Activated CD8-positive, alpha-beta memory T cell treated with anti-CD3 and anti-CD28 coated beads for 4 hours (primary cell): Measurements from ENCODE around the gene TMX2.
A peak's percentile ranks its signal among the peaks of the same experiment; 100 is the strongest.
"Not testable (repeated sequence)": the region's sequence is repeated elsewhere in the genome, so short reads cannot be mapped to it uniquely, and the experiment has no call there.

ENCODE experiments used
- DNase-seq, 2 donors: peaks; one replicate each; pipeline ENCODE4 v3.0.0-alpha.2; 2020; ENCODE audit warnings: low read depth in 2 of 2

The TMX2 gene

GRCh38 chr11:57713835-57714234, 1.4 kb downstream of the TMX2 start:
- DNase-seq, result no peak

GRCh38 chr11:57716726-57717125, 4.3 kb downstream of the TMX2 start:
- not testable (repeated sequence) for DNase-seq

GRCh38 chr11:57727185-57727584, 14.8 kb downstream of the TMX2 start:
- no peak for DNase-seq

- no peak for DNase-seq
These were observed 16.4 kb downstream of the TMX2 start for GRCh38 chr11:57728829-57729228.

GRCh38 chr11:57729479-57729878, 17.1 kb downstream of the TMX2 start:
- no peak for DNase-seq

- no peak for DNase-seq
These were observed 20.3 kb downstream of the TMX2 start for GRCh38 chr11:57732661-57733060.

- DNase-seq, result no peak
These were observed 23.4 kb downstream of the TMX2 start for GRCh38 chr11:57735619-57736298.

DNA sequence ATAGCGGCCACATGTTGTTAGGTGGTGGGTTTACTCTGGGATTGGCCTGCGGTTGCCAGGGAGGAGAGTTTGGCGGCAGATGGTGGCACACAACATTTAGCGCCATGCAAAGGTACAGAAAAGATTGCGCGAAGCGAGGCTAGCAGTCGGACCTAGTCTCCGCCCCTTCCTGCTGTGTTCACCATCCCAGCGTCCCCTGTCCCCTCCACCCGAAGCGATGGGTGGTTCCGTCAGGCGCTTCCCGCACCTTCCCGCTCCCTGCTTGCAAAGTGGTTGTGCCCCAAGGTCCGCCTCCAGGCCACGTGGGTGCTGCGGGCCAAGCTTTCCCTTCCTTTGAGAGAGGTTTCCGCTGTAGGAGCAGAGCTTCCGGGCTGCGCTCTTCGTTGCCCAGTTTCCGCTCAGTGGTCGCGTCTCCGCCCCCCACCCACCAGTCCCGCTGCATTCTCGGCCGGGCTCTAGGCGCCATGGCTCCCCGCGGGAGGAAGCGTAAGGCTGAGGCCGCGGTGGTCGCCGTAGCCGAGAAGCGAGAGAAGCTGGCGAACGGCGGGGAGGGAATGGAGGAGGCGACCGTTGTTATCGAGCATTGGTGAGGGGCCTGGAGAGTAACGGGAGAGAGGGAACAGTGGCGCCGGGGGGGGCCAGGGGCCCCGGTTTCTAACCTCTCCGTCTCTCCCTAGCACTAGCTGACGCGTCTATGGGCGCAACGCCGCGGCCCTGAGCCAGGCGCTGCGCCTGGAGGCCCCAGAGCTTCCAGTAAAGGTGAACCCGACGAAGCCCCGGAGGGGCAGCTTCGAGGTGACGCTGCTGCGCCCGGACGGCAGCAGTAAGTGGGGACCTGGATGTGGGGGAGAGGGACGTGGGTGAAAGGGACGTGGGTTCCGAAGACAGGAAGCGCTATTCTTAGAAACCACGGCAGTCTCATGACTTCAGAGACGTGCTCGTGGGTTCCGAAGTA, 29.0 kb downstream of the TMX2 start, which contains the start of gene SELENOH:
Gene SELENOH, plus strand, starts transcription at position 360 of the 955 bp plus-strand sequence. Its CDS starts 105 bp downstream, at position 465.
- peak; percentile 84 to 88 for DNase-seq

DNA sequence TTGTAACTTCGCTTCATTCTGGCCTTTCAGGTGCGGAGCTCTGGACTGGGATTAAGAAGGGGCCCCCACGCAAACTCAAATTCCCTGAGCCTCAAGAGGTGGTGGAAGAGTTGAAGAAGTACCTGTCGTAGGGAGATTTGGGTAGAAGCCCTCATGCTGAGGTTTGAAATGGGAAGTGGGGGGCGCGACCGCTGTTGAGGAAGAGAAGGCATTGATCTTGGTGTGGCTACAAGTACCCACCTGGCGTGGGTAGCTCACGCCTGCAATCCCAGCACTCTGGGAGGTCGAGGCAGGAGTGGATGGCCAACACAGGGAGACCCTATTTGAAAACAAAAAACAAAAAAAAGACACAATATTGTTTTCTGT, 29.7 kb downstream of the TMX2 start:
- DNase-seq, result no peak

DNA sequence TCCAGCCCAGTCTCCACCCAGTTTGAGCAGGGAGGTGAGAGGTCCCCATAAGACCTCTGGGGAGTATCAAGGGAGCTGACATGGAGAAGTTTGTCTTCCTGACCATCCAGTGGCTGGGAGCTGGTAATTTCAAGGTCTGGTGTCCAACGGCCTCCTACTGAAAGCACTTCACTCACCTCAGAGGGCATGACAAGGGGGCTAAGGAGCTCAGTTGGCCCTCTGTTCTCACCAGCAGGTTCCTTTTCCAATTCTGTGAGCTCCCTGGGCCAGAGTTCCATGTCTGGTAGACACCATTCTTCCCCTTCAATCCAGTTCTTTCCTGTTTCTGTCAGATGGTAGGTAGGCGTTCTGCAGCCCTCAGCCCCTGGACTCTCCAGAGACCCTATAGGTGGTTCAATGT, 32.0 kb downstream of the TMX2 start:
- DNase-seq, result no peak

GRCh38 chr11:57745206-57745605, 32.8 kb downstream of the TMX2 start:
- no peak for DNase-seq

DNA sequence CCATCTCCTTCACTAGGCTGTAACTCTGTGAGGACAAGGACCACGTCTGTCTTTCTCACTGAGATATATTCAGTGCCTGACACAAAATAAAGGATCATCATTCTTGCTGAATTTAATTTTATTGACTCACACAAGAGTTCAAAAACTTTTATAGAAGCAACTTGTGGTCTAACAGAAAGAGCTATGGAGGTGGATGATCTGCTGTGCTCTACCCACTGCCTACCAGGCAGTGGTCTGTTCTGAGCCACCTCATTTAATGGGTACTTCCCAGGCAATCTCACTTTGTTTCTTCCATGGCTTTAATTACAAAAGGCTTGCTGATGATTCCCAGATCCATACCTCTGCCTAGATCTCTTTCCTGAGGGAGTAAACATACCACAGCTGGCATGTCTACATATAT, 34.5 kb downstream of the TMX2 start:
- DNase-seq, result no peak

DNA sequence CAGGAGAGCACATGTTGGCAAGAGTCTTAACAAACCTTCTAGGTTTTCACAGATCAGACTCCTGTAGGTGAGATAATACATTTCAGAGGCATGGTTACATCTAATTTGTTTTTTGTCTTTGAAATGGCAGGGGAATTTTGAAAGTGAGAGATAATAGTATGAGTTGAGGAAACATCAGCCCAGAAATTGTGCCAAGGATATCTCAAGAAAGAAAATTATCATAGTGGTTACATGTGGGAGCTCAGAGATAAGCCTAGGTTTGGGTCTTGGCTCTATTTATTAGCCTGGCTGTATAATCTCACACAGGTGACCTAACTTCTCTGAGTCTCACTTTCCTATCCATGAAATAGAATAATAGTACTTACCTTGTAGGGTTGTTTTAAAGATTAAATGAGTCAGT, 38.8 kb downstream of the TMX2 start:
- DNase-seq, result no peak

DNA sequence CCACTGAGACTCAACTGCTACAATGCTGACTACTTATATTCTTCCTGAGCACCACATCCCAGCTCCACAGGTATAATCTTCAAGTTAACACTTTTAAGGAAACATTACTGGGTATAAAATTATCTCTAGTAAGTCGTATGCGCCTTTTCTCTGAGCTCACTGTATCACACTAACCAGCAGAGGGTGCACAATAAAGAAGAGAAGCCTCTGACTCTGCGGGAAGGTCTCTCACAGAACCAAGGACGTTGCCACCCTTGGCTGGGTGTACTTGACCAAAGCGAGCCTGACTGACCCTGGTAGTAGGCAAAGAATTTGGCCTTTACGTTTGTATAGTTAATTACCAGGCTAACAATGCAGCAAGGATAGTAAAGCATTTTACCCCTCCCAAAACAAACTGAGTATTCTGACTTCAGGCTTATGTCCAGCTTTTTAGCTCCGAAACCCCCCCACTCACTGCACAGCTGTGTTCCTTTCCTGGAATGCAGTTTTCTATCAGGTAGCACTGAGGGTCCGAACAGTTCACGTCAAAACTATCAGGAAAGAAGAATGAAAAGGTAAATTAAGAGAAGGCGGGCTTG, 39.4 kb downstream of the TMX2 start, which contains the start of gene BTBD18:
Gene BTBD18, minus strand, starts transcription at position 144 of the 578 bp plus-strand sequence. CDS start 631 bp downstream, outside the sequence.
- DNase-seq, result no peak

- DNase-seq, result no peak
These were observed 40.6 kb downstream of the TMX2 start for GRCh38 chr11:57752954-57753353.

DNA sequence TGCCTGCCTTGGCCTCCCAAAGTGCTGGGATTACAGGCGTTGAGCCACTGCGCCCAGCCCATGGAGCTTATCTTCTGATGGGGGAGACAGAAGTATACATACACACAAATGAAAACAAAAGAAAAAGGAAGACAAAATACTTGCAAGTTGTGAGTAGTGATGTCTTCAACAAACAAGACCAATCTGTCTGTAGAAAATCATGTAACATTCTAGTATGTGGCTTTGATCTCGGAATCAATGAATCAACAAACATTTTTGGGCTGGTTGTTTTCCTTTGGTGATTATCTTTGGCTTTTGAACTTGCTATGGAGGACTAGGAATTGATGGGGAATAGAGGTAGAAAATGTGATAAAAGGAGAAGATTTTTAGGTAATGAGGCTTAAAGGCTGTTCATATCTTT, 45.8 kb downstream of the TMX2 start:
- DNase-seq, result no peak

DNA sequence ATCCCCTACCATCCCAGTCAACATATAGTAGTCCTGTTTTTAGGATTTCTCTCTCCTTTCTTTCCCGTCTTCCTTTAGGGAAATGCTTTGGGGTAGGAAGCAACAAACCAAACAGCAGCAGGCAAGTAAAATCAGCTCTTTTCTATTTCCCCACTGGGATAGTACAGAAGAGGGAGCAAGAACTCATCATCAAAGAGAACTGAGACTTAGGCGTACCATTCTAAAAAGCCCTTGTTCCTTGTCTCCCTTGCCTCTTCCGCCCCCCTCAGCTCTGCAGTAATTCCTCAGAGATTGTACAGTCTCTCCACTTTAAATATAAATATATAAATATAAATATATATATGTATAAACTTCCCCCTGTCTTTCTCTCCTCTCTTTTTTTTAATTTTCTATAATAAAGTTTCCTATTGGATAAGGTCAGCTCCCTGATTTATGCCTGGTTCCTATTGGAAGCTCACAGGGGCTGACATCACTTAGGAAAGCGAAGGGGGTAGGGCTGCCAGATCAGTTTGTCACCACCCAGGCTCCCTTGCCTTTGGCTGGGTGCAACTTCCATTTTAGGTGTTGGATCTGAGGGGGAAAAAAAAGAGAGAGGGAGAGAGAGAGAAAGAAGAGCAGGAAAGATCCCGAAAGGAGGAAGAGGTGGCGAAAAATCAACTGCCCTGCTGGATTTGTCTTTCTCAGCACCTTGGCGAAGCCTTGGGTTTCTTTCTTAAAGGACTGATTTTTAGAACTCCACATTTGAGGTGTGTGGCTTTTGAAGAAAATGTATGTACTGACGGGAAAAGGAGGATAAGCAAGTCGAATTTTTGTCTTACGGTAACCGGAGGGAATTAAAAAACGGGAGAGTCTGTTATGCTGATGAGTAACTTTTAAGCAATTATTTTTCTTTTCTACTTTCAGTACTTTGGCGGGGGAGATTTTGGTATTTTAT, 49.2 kb downstream of the TMX2 start, which contains the start of gene CTNND1:
Gene CTNND1, plus strand, starts transcription at position 502 of the 934 bp plus-strand sequence. CDS start 29,677 bp downstream, outside the sequence.
- DNase-seq, result no peak

GRCh38 chr11:57762235-57762861, 50.0 kb downstream of the TMX2 start:
- no peak for DNase-seq

- DNase-seq, result no peak
These were observed 51.2 kb downstream of the TMX2 start for GRCh38 chr11:57763568-57763967.

GRCh38 chr11:57764021-57764420, 51.6 kb downstream of the TMX2 start:
- DNase-seq, result no peak

DNA sequence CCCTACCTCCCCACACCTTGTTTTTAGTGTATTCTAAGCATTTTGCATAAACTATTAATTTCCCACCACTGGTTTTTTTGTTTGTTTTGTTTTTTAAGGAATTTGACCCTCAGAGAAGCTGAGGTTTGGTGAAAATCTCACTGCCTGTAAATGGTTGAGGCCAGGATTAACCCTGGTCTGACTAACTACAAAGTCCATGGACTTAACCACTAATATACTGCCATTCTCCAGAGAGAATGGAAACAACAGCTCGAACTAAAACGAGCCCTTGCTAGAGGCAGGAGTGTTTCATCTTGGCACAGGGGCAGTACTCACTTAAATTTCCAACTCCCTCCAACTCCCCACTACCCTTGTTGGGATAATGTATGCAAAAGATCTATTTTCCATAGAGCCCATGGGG, 52.2 kb downstream of the TMX2 start:
- DNase-seq, result no peak
